NOMO-1 treated with DMSO at 0.1 percent for 48 hours (cell line): ENCODE results near the gene STUM.

Source experiments
- DNase-seq: peaks from one replicate; lab custom pipeline; 2025; ENCODE audit not compliant: unreplicated experiment; lab: John Stamatoyannopoulos, UW

STUM gene

DNA sequence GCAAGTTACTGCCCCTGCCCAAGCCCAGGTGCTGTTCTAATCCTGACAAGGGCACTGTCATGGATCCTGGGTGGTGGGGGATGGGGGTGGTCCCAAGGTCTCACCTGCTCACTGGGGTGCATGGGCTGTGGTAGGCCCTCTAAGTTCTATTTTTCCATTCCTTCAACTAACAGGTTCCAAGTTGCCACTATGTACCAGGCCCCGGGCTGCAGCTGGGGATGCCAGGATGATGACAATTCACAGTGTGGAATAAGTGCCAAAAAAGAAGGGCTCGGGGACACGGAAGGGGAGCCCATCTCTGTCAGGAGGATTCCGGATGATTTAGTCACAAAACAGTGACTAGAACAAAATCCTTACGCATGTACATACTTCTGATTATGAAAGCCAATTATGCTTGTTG, 76.0 kb downstream of the STUM start:
- no peak for DNase-seq

DNA sequence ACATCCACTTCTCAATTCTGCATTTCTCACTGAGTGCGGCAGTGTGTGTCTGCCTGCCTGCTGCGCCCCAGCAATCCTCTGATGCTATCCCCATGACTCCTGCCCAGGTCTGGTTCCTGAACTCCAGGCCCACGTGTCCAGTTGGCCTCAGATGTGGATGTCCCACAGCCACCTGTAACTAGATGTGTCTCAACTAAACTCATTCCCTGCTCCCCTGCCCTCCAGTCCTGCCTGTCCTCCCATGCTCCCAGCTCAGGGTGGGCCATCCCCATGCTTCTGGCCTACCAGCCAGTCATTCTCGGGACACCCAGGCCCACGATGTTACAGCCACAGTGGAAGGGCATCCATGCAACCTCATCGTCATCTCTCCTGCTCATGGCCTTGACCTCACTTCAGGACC, 76.8 kb downstream of the STUM start:
- no peak for DNase-seq

DNA sequence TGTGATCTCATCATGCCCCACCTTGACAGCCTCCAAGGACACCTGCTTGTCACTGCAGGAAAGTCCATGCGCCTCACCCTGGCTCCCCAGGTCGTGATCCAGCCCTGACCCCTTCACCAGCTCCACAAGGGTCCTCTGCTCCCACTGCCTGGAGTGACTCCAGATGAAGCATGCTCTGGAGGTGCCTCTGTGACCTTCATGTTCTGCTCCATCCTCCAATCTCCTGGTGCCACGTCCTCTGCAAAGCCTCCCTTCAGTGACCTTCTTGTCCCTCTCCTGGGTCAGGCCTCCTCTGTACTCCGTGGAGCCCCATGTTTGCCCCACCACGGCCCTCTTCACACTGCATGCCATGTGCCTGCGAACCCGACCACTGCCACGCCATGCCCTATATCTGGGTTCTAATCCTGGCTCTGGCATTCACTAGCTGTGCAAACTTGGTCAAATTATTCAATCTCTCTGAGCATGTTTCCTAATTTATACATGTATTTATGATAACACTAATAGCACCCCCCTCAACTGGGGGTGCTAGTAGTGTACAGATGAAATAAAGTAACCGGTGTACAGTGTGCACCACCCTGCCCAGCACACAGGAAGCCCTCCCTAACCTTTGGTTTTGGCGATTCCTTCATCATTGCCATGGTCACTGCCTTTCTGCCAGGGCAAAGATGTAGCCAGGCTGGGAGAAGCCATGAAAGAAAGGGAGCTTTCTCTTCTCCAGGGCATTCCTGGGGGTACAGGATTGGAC, 77.4 kb downstream of the STUM start:
- no peak for DNase-seq

- DNase-seq: peak; percentile 50
These were observed 78.0 kb downstream of the STUM start for GRCh38 chr1:226626577-226626956.

GRCh38 chr1:226627050-226627755, 78.6 kb downstream of the STUM start:
- DNase-seq: no peak

DNA sequence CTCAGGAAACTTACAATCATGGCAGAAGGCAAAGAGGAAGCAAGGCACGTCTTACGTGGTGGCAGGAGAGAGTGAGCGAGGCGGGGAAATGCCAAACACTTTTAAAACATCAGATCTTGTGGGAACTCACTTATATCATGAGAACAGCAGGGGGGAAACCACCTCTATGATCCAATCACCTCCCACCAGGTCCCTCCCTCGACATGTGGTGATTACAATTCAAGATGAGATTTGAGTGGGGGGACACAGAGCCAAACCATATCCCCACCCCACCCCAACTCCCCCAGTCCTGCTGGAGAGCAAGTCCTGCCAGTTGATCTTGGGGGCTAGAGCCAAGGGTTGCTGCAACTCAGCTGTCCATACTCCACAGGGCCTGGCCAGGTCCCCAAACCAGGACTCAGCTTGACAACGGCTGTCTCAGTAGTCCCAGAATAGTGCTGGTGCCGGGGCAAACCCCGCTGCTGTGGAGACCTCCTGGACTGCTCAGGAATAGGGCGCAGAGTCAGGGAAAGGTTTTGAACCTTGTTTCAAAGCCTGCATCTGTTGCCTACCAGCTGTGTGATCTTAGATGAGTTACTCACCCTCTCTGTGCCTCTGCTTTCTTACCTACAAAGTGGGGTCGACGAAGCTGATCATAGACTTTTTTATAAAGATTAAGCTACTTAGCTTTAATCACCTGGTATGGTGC, 79.5 kb downstream of the STUM start:
- no peak for DNase-seq

DNA sequence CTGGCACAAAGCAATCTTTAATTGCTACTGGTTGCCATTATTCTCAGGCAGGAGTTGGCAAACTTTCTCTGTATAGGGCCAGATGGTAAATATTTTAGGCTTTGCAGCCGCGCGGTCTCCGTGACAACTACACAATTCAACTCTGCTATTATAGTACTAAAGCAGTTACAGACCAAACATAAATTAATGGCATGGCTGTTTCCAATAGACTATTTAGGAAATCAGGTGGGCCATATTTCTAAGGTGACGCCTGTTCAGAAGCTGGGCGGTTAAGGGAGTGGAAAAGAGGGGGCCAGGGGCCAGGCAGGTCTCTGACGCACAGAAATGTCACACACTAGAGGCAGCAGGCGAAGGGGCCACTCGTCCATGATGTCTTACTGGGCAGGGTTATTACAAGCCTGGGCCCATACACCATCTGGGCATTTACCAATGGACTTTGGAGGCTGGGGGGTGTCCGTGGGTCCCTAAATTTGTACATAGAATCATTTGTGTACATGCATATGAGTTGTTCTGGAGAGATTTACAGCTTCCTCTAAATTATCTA, 80.1 kb downstream of the STUM start:
- no peak for DNase-seq

DNA sequence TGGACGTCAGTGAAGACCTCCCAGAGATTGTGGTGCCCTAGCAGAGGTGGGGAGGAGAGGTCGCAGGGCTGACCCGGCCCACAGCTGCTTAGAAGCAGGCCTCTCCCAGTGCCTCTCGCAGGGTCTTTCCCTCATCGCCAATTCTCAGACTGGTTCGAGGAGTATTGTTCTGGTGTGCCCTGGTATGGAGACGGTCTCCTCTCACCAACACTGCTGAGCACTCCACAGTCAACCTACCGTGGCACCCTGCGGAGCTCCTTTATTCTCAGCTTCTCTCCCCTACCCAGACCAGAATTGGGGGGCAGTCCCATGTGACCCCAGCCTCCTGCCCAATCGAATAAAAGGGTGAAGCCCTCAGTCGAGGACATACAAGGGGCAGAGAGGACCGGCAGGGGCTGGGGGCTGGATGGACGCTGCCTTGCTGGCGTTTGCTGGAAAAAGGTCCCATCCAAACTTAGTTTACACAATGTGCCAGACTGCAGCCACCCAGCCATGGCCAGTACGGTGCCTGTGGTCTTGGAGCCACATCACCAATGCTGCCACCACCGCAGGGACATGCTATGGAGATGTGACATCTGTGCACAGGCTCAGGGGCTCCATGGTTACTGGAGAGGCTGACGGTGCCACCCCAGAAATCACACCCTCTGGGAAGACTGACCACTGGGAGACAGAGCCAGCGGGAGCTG, 80.8 kb downstream of the STUM start:
- no peak for DNase-seq

- no peak for DNase-seq
These were observed 81.5 kb downstream of the STUM start for GRCh38 chr1:226629896-226630550.

DNA sequence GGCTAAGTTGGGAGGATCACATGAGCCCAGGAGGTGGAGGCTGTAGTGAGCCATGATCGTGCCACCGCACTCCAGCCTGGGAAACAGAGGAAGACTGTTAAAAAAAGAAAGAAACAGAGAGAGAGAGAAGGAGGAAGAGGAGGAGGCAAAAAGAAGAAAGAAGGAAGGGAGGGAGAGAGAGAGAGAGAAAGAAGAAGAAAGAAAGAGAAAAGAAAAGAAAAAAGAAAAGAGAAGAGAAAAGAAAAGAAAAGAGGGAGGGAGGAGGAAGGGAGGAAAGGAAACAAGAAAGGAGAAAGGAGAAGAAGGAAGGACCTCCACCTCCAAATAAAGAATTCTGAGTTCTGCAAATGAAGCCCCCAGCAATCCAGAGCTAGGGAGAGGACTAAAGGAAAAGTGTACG, 82.0 kb downstream of the STUM start:
- no peak for DNase-seq

DNA sequence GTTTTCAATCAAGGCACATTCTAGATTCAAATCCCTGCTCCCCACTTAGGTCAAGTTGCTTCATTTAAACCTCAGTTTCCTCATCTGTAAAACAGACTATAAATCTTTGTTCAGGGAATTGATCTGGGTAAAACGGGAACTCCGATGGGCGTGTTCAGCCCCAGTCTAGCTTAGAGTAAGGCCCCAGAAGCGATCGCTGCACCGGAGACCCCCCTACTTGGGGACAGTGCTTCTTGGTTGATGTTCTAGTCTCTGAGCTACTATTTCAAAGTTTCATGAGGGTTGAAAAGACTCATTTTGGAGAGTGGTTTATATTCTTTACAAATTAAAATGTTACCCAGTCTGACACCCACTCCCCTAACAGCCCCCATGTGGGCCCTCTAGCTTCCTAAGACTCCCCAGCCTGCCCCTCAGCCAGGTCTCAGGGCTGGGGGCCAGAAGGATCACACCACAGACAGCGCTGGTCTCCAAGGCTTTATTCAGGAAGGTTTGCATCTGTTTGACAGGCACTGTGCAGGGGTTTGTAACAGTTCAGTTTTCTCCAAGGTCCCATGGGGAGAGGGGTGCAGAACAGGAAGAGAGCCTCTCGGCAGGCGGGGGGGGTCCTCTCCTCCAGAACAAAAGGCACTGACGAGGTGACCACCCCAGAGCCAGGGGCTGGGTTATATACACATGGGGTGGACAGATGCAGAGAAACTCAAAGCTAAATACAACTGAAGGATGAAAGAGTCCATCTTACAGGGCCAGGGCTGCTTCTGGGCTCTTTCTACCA, 82.9 kb downstream of the STUM start:
- no peak for DNase-seq

- DNase-seq: no peak
These were observed 83.8 kb downstream of the STUM start for GRCh38 chr1:226632169-226632879.

DNA sequence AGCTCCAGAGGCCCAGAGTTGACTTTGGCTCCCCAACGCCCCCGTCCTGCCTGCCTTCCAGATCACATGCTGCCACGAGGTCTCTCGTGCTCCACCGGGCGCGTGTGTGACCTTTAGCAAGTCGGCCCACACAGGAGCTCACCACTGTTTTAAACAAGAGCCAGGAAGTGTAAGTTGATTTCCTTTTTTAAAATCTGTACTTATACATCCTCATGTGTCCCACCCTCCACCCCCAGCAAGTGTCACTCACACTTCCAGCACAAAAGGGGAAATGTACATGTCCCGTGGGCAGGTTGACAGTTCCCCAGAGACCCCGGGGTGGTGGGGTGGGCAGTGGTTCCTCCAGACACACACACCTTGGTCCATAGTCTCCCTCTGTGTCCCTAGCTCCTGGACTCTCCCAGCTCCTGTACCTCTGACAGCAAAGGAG, 84.4 kb downstream of the STUM start:
- no peak for DNase-seq

- DNase-seq: no peak
These were observed 85.1 kb downstream of the STUM start for GRCh38 chr1:226633541-226634165.

DNA sequence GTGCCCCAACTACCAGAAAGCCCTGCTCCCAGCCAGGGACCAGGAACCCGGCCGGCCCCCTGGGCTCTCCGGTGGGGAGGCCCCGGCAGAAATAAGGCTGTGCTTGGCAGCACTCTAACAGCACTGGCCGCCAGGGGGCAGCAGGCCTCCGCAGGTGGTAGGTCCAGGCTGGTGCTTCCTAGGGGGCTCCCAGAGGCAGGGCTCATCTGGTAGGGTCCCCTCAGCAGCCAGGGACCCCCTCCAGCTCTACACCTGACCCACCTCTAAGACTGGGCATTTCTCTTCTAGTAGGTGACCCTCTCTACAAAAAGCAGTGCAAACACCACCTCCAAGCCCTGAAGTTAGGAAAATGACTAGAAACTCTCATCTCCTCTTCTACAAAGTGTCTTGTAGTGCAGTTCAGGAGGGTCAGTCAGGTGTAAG, 85.6 kb downstream of the STUM start:
- peak; percentile 38 for DNase-seq

DNA sequence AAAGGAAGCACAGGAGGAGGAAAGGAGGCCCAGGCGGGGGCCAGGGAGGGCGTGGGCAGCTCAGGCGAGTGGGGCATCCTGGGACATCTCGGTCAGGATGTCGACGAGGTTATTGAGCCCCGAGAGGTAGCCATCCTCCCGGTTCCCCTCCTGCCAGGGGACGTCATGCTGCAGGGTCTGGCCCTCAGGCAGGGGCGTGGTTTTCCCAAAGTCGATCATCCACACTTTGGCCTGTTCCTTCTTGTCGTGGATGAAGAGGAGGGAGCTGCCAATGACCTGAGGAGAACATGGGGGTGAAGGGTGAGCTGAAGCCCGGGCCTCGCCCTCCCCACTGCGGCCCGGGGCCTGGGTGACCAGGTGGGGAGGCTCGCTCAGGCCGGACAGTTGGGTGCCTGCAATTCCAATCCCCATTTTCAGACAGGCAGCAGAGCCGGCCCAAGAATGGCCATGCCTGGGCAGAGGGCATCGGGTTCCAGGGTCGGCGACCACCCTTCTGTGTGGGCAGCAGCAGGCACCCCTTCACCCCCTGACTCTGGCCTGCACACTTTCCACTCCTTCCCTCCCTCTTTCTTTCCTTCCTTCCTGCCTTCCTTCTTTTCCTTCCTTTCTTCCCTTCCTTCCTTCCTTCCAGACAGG, 86.2 kb downstream of the STUM start:
- no peak for DNase-seq

DNA sequence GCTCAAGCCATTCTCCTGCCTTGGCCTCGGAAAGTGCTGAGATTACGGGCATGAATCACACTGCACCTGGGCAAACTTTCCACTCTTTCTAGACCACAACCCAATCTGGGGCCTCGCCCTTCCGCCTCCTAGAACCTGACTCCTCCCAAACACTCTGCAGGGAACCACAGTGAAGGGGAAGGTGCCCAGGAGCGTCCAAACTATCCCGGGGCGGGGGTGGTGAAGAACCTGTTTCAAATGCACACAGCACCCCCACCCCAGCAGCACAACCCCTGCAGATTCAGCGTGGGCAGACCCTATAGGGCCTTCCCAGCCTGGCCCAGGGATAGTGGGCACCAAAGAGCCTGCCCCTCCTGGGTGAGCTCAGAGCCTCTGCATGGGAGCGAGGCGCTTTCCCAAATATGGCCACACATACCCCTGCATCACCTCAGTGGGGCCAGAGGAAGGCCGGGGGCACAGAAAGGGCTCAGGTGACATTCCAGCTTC, 86.9 kb downstream of the STUM start:
- no peak for DNase-seq

- no peak for DNase-seq
These were observed 88.2 kb downstream of the STUM start for GRCh38 chr1:226636847-226637096.
